Calu3 (cell line): Measurements from ENCODE around the gene RAB10. TPM values are rescaled to one million over a fixed set of nuclear protein-coding genes. Genes with fewer than 3 reads are reported as not detected.

ENCODE experiments used
- BruUV-seq: library from RNA; stranded (reverse); fragments of 400-500 nt; replicated peaks from 2 replicates; lab custom pipeline; 2021; lab: Mats Ljungman, UMichigan
- CTCF ChIA-PET: fragments of 300-600 bp; sonication (Branson Sonifier 250); formaldehyde crosslinking; loops from one replicate; lab custom pipeline; 2022; ENCODE audit warnings: antibody characterized with exemption; lab: Charles Lee
- DNase-seq: peaks from one replicate; pipeline ENCODE4 v3.0.0; 2022
- H3K27ac Mint-ChIP-seq: one replicate; pipeline ENCODE4 v1.8.0; 2022; ENCODE audit warnings: mixed read lengths; ENCODE audit not compliant: unreplicated experiment
- H3K27me3 Mint-ChIP-seq: one replicate; pipeline ENCODE4 v1.8.0; 2022; ENCODE audit warnings: mixed read lengths; ENCODE audit not compliant: unreplicated experiment
- H3K36me3 Mint-ChIP-seq: one replicate; pipeline ENCODE4 v1.8.0; 2022; ENCODE audit warnings: mild to moderate bottlenecking, moderate library complexity, mixed read lengths; ENCODE audit not compliant: insufficient read depth, unreplicated experiment
- H3K4me1 Mint-ChIP-seq: one replicate; pipeline ENCODE4 v1.8.0; 2022; ENCODE audit warnings: mild to moderate bottlenecking, low read depth, mixed read lengths; ENCODE audit not compliant: unreplicated experiment
- H3K4me3 Mint-ChIP-seq: one replicate; pipeline ENCODE4 v1.8.0; 2022; ENCODE audit warnings: mild to moderate bottlenecking, low read depth, moderate library complexity, mixed read lengths; ENCODE audit not compliant: unreplicated experiment
- H3K9me3 Mint-ChIP-seq: one replicate; pipeline ENCODE4 v1.8.0; 2022; ENCODE audit warnings: low read depth, mixed read lengths; ENCODE audit not compliant: unreplicated experiment
- CTCF ChIP-seq: fragments of 200-600 bp; IDR thresholded peaks from one replicate; pipeline ENCODE4 v1.8.0; 2022; ENCODE audit warnings: antibody characterized with exemption; ENCODE audit not compliant: unreplicated experiment
- intact Hi-C: fragments of 100-400 bp; cut with micrococcal nuclease; formaldehyde crosslinking; loops from one replicate; pipeline ENCODE4 v1.10.0; 2022; ENCODE audit not compliant: unreplicated experiment
- total RNA-seq: library from RNA; stranded (reverse); gene quantifications from 2 replicates; pipeline ENCODE4 v1.2.3, GENCODE V29; 2022

RAB10 gene
- total RNA-seq, 1 experiment from 2014 or later: 149 TPM

- no peak for TF ChIP-seq CTCF
- DNase-seq: no peak
- H3K36me3 Mint-ChIP-seq: peaks cover 14% of the 10 kb centered on the region
- H3K27me3 Mint-ChIP-seq: peaks cover 27% of the 10 kb centered on the region
- CTCF ChIA-PET: interaction anchor here (0.5 to 1.7 kb wide), 3 partner anchors 134 to 1166 kb away, joined by 3 to 5 read pairs (median 5); no protein-coding TSS in a partner anchor
- intact Hi-C loops: no loop called here
- no peaks in the 10 kb centered on the region for H3K4me1 Mint-ChIP-seq
- no peak overlapping the region for H3K27ac Mint-ChIP-seq
- H3K9me3 Mint-ChIP-seq: no peaks in the 10 kb centered on the region
- H3K4me3 Mint-ChIP-seq: peak overlapping the region; percentile 55
- BruUV-seq: no TSS peak
Measured at GRCh38 chr2:26185304-26185928, 151.5 kb downstream of the RAB10 start.

DNA sequence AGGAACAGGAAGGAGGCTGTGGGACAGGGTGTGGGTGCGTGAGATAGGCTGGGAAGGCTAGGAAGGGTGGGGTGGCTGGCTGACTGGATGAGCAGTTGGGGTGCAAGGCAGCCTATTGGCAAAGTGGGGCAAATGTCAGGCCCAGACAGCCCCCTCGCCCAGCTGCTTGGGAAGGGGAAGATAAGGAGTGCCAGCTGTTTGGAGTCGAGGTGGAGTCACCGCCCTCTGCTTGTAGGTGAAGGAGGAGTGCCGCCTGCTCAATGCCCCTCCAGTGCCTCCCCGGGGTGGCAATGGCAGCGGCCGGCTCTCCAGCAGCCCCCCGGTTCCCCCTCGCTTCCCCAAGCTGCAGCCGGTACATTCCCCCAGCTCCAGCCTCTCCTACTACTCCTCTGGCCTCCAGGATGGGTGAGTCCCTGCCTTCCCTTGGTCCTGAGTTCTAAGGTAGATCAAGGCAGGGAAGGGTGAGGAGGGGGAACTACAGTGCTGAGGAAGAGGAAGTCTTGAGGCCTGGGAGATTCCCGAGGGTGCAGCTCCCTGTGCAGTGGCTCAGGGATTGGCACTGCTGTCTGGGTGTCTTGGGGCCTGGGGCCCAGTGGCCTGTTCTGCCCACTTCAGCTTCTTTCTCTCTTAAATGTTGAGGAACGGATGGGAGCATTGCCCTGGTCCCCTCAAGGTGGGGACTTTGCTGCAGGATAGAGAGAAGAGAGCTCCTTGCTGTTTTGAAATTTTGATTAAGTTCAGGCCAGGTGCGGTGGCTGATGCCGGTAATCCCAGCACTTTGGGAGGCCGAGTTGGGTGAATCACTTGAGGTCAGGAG is 152.3 kb downstream of the RAB10 start:
- Mint-ChIP-seq H3K27me3 (peaks cover 20% of the 10 kb centered on the region), H3K4me3 (no peak overlapping the region), H3K9me3 (no peaks in the 10 kb centered on the region), H3K36me3 (peaks cover 22% of the 10 kb centered on the region), H3K4me1 (no peaks in the 10 kb centered on the region), H3K27ac (no peak overlapping the region)
- DNase-seq: no peak
- TF ChIP-seq CTCF: no peak
- CTCF ChIA-PET: interaction anchor here (0.5 kb wide), 1 partner anchor 135 kb away, joined by 3 read pairs; no protein-coding TSS in a partner anchor
- intact Hi-C loops: no loop called here
- BruUV-seq: no TSS peak

Other genes with a start within 250 kb of the RAB10 start
- 42.4 and 42.8 TPM in 2 replicates for gene ASXL2, start 155.6 kb upstream of the RAB10 start, total RNA-seq
- 3.6 and 4.2 TPM in 2 replicates for gene KIF3C, start 51.6 kb upstream of the RAB10 start, total RNA-seq
- 2.6 and 2.8 TPM in 2 replicates for gene GAREM2, start 139.0 kb downstream of the RAB10 start, total RNA-seq
- gene HADHA, start 210.5 kb downstream of the RAB10 start, total RNA-seq: 127 TPM in 2 replicates
- 78.3 and 84.4 TPM in 2 replicates for gene HADHB, start 210.9 kb downstream of the RAB10 start, total RNA-seq